ENCODE measurements around the gene TMEM19.

Gene TMEM19

DNA sequence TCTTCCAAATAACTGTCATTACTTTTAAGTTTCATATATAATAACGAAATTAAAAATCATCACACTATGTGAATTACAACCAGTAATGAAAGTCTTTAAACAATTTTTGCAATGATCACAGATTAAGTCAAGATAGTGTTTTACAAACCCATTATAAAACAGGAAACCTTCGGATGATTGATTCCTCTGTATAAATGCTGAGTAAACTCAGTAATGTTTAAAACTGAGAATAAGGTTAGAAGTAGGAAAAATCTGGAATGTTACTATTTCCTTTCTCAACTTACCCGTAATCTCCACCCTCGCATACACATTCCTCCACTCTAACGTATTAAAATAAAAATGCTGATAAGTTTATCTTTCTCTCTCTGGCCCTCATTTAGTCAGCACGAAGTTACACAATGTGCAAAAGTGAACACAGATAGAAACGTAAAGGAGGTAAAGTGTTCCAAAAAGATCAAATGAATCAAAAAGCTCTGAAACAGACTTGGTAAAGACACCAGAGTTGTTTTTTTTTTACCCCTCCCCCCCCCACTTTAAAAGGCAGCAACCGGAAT is 23.8 kb upstream of the TMEM19 start:
- H3K9ac ChIP-seq (ENCODE audit: insufficient read length), result peak overlapping the region; percentile 93
- H3K27ac ChIP-seq, result peak overlapping the region; percentile 57
- peaks cover 38% of the 10 kb centered on the region for H3K36me3 ChIP-seq (ENCODE audit: insufficient read depth, low read length)

DNA sequence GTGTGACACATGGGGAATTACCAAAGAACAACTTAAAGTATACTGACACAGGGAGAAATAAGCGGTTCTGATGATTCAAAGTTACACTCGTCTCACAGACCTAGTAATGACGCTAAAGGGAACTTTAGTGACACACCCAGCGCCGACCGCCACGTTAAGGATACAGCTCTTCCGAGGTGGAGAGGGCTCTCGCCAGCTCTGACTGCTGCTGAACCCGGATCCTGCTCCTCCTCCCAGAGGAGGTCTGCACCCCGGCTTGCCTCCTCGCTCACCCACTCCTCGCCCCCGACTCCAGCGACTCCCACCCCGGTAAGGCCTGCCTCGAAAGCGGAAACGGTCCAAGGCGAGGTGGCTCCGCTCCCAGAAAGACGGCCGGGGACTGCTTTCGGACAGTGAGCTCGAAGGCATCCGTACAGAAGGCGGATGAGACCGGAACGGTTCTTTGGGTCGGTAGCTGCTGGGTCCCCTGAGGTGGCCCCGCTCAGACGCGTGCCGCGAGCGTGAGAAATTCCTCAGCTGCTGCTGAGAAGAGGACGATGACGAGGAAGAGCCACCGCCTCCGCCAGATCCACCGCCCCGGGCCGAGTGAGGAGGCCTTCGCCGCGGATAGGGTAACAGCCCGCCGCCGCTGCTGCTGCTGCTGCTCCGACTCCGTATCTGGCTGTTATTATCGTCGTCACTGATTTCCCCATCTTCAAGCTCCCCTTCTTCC is 22.9 kb upstream of the TMEM19 start:
- TF ChIP-seq POLR2AphosphoS5 (IDR thresholded peaks at IDR 0.05; ENCODE audit: borderline replicate concordance, low read depth, low read length) (no peak), FOXP2 (optimal IDR thresholded peaks at IDR 0.05; ENCODE audit: control extremely low read depth, extremely low read length, insufficient read depth) (no peak), EZH2 (IDR thresholded peaks at IDR 0.05) (no peak)
- Histone ChIP-seq H3K27ac (peak overlapping the region; percentile 96), H3K36me3 (ENCODE audit: insufficient read depth, low read length) (peaks cover 29% of the 10 kb centered on the region), H3K4me3 (peak overlapping the region; percentile 93), H3K9ac (ENCODE audit: insufficient read length) (peak overlapping the region; percentile 93), H3K9me3 (ENCODE audit: low read depth, low read length) (no peaks in the 10 kb centered on the region)
- no peak for DNase-seq (ENCODE audit: low read depth, low spot score)

More for the DNA sequence above, 23.8 kb upstream of the TMEM19 start:
- no peak for DNase-seq (ENCODE audit: low read depth, low spot score)
- Histone ChIP-seq H3K9me3 (ENCODE audit: low read depth, low read length) (no peaks in the 10 kb centered on the region), H3K4me3 (peak overlapping the region; percentile 93)
- TF ChIP-seq FOXP2 (optimal IDR thresholded peaks at IDR 0.05; ENCODE audit: control extremely low read depth, extremely low read length, insufficient read depth), result no peak
- no peak for TF ChIP-seq EZH2 (IDR thresholded peaks at IDR 0.05)
- no peak for TF ChIP-seq POLR2AphosphoS5 (IDR thresholded peaks at IDR 0.05; ENCODE audit: borderline replicate concordance, low read depth, low read length)

DNA sequence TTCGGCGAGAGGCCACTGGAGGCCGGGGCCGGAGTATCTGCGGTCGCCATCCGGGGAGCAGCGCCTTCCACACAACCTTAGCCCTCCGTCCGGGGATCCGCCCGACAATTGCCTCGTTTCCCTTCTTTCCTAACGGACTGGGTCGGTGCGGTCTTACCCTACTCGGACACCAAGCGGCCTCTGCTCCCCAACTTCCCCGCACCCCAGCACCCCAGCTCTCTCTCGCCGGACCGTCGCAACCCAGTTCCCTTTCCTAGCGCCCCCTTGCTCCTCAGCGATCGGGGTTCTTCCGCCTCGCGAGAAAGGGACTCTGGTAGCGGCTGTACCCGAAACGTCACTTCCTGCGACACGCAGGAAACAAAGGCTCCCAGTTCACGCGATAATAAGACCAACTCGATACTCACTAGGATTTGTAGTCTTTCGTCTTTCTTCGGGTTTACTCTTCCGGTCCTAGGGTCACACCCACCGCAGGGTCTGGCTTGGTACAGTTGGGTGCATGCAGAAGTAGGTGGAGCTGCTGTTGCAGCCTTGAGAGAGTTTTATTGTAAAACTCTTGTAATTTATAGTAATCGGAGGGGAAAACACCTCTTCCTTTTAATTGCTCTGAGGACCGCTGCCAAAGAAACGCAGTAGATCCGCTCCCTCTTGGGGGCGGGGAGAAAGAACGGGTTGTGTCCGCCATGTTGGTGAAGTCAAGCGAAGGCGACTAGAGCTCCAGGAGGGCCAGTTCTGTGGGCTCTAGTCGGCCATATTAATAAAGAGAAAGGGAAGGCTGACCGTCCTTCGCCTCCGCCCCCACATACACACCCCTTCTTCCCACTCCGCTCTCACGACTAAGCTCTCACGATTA is 22.1 kb upstream of the TMEM19 start, which contains the start of the genes THAP2 and ZFC3H1:
Gene THAP2, plus strand, starts transcription at position 741 of the 850 bp plus-strand sequence. CDS start 209 bp downstream, outside the sequence.
Gene ZFC3H1, minus strand, starts transcription at position 288 of the 850 bp plus-strand sequence. Its CDS starts 238 bp downstream, at position 50.
- peaks cover 21% of the 10 kb centered on the region for H3K36me3 ChIP-seq (ENCODE audit: insufficient read depth, low read length)
- peak within 1 kb of the TSS; percentile 93 for H3K4me3 ChIP-seq
- TF ChIP-seq EZH2 (IDR thresholded peaks at IDR 0.05), result no peak
- TF ChIP-seq FOXP2 (optimal IDR thresholded peaks at IDR 0.05; ENCODE audit: control extremely low read depth, extremely low read length, insufficient read depth), result peak; percentile 31
- peak; percentile 91 for TF ChIP-seq POLR2AphosphoS5 (IDR thresholded peaks at IDR 0.05; ENCODE audit: borderline replicate concordance, low read depth, low read length)

DNA sequence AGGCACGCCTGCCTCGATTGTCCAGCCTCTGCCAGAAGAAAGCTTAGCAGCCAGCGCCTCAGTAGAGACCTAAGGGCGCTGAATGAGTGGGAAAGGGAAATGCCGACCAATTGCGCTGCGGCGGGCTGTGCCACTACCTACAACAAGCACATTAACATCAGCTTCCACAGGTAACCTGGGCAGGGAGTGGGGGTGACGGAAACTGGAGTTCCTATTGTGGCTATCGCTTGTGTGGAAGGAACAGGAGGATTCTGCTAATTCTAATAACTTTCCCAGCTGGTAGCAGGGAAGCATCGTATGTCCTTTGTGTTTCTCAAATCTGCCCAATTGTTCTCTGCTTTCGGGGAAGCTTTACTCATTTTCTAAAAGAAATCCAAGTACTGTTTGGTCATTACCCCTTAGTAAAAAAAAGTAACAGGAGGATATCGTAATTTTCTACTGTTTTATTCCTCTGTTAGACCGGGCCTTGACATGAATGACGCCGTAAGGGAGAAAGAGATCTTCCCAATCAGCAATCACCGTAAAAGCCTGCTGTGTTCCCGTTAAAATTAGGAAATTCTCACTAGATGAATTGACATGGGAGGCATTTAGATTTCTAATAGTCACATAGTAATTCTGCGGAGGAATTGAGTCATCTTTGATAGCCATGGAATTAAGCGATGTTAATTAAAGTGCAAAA is 21.3 kb upstream of the TMEM19 start:
- peak overlapping the region; percentile 93 for H3K4me3 ChIP-seq
- DNase-seq (ENCODE audit: low read depth, low spot score), result no peak
- TF ChIP-seq EZH2 (IDR thresholded peaks at IDR 0.05) (no peak), FOXP2 (optimal IDR thresholded peaks at IDR 0.05; ENCODE audit: control extremely low read depth, extremely low read length, insufficient read depth) (no peak), POLR2AphosphoS5 (IDR thresholded peaks at IDR 0.05; ENCODE audit: borderline replicate concordance, low read depth, low read length) (peak; percentile 8; the same call in 1 of the 2 replicates)

More for the DNA sequence above, 22.1 kb upstream of the TMEM19 start, which contains the start of the genes THAP2 and ZFC3H1:
- Histone ChIP-seq H3K9me3 (ENCODE audit: low read depth, low read length) (no peaks in the 10 kb centered on the region), H3K27ac (peak within 1 kb of the TSS; percentile 96), H3K9ac (ENCODE audit: insufficient read length) (peak within 1 kb of the TSS; percentile 95)
- peak; percentile 97 for DNase-seq (ENCODE audit: low read depth, low spot score)

DNA sequence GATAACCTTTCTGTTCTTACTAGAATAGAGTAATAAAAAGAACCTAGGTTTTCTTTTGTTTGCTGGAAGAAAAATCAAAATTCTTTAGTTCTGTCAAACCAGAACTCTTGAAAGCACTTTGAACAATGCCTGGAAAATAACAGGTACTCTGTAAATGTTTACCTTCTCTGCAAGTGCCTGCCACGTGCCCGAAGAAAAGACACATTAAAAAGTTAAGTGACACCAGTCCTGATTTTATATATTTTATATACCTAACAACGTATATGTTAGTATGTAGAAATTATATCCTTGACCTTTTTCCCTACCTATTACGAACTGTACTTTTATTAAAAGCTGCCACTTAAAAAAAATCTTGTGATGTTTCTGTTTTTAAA is 20.8 kb upstream of the TMEM19 start:
- Histone ChIP-seq H3K4me3 (peak overlapping the region; percentile 93), H3K36me3 (ENCODE audit: insufficient read depth, low read length) (peaks cover 8% of the 10 kb centered on the region), H3K9ac (ENCODE audit: insufficient read length) (peak overlapping the region; percentile 95), H3K9me3 (ENCODE audit: low read depth, low read length) (no peaks in the 10 kb centered on the region), H3K27ac (peak overlapping the region; percentile 96)
- no peak for DNase-seq (ENCODE audit: low read depth, low spot score)
- TF ChIP-seq EZH2 (IDR thresholded peaks at IDR 0.05) (no peak), POLR2AphosphoS5 (IDR thresholded peaks at IDR 0.05; ENCODE audit: borderline replicate concordance, low read depth, low read length) (no peak), FOXP2 (optimal IDR thresholded peaks at IDR 0.05; ENCODE audit: control extremely low read depth, extremely low read length, insufficient read depth) (no peak)

More for the DNA sequence above, 21.3 kb upstream of the TMEM19 start:
- peak overlapping the region; percentile 96 for H3K27ac ChIP-seq
- H3K9ac ChIP-seq (ENCODE audit: insufficient read length), result peak overlapping the region; percentile 95
- no peaks in the 10 kb centered on the region for H3K9me3 ChIP-seq (ENCODE audit: low read depth, low read length)
- H3K36me3 ChIP-seq (ENCODE audit: insufficient read depth, low read length), result peaks cover 13% of the 10 kb centered on the region

DNA sequence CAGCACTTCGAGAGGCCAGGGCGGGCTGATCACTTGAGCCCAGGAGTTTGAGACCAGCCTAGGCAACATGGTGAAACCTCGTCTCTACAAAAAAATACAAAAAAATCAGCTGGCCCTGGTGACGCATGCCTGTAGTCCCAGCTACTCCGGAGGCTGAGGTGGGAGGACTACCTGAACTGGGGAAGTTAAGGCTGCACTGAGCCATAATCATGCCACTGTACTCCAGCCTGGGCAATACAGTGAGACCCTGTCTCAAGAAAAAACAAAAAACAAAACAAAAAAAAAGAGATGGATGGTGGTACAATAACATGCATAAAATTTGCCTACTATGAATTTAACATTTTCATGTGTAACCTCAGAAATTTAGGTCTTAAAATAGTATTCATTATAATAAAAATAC is 19.6 kb upstream of the TMEM19 start:
- H3K36me3 ChIP-seq (ENCODE audit: insufficient read depth, low read length), result peaks cover 3% of the 10 kb centered on the region; the same call in 1 of the 2 replicates
- no peak overlapping the region for H3K9ac ChIP-seq (ENCODE audit: insufficient read length)
- no peak for DNase-seq (ENCODE audit: low read depth, low spot score)
- H3K9me3 ChIP-seq (ENCODE audit: low read depth, low read length), result no peaks in the 10 kb centered on the region
- H3K4me3 ChIP-seq, result no peak overlapping the region
- no peak for TF ChIP-seq FOXP2 (optimal IDR thresholded peaks at IDR 0.05; ENCODE audit: control extremely low read depth, extremely low read length, insufficient read depth)
- TF ChIP-seq POLR2AphosphoS5 (IDR thresholded peaks at IDR 0.05; ENCODE audit: borderline replicate concordance, low read depth, low read length), result no peak
- no peak for TF ChIP-seq EZH2 (IDR thresholded peaks at IDR 0.05)
- no peak overlapping the region for H3K27ac ChIP-seq

DNA sequence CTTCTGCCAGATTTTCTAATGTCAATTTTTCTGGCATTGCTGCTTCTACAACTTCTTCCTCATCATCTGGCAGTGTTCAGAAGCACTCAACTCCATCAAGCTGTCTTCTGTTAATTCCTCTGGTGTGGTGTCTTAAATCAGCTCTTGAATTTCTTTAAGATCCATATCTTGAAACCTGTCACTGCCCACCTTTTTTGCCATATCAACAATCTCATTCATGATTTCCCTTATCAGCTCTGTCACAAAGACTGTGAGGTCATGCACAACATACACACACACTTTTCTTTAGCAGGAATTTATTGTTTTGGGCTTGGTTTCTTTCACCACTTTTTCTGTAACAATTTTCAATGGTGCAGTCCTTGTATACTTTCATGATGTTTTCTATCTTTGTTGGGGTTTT is 14.6 kb upstream of the TMEM19 start:
- H3K4me3 ChIP-seq, result no peak overlapping the region
- H3K27ac ChIP-seq, result no peak overlapping the region
- 0 out of 2 replicates have a peak, but pooled peaks cover under 1% of the 10 kb centered on the region for H3K36me3 ChIP-seq (ENCODE audit: insufficient read depth, low read length)
- no peak overlapping the region for H3K9ac ChIP-seq (ENCODE audit: insufficient read length)
- TF ChIP-seq POLR2AphosphoS5 (IDR thresholded peaks at IDR 0.05; ENCODE audit: borderline replicate concordance, low read depth, low read length) (no peak), FOXP2 (optimal IDR thresholded peaks at IDR 0.05; ENCODE audit: control extremely low read depth, extremely low read length, insufficient read depth) (no peak), EZH2 (IDR thresholded peaks at IDR 0.05) (no peak)
- DNase-seq (ENCODE audit: low read depth, low spot score), result no peak
- no peaks in the 10 kb centered on the region for H3K9me3 ChIP-seq (ENCODE audit: low read depth, low read length)

Data from SK-N-MC (cell line).